BJ (cell line): ENCODE results near the gene LIME1. TPM values are rescaled to one million over a fixed set of nuclear protein-coding genes. Genes with fewer than 3 reads are reported as not detected.
"Not testable (repeated sequence)": the region's sequence is repeated elsewhere in the genome, so short reads cannot be mapped to it uniquely, and the experiment has no call there.

Experiments
- CTCF ChIA-PET: fragments of 350-600 bp; formaldehyde crosslinking; extraction: SDS; loops from one replicate; lab custom pipeline; 2021; ENCODE audit warnings: antibody characterized with exemption, inconsistent platforms; lab: Yijun Ruan, JAX
- POLR2A ChIA-PET: fragments of 300-600 bp; sonication (Branson Sonifier 250); formaldehyde crosslinking; extraction: SDS; loops from one replicate; lab custom pipeline; 2021; ENCODE audit warnings: antibody characterized with exemption; lab: Charles Lee
- DNase-seq: peaks from one replicate; pipeline ENCODE4 v3.0.0-alpha.2; 2011; ENCODE audit warnings: low read depth
- H3K27me3 ChIP-seq: 2 replicates; pipeline ENCODE4 v1.6.0; 2011; ENCODE audit warnings: low read length; ENCODE audit not compliant: control insufficient read depth, insufficient read depth
- H3K36me3 ChIP-seq: 2 replicates; pipeline ENCODE4 v1.5.1; 2011; ENCODE audit warnings: low read length; ENCODE audit not compliant: control insufficient read depth, insufficient read depth
- H3K4me3 ChIP-seq: 2 replicates; pipeline ENCODE4 v1.5.1; 2011; ENCODE audit warnings: low read depth, mild to moderate bottlenecking, control low read depth, low read length
- CTCF ChIP-seq: IDR thresholded peaks from 2 replicates; pipeline ENCODE4 v1.5.1; 2011; ENCODE audit warnings: low read depth, mild to moderate bottlenecking, control low read depth, inconsistent platforms, low read length, moderate library complexity; ENCODE audit not compliant: insufficient read depth
- polyA plus RNA-seq: library from polyadenylated mRNA; depleted of rRNA; stranded (reverse); fragments of >200 nt; gene quantifications from 2 replicates; pipeline ENCODE4 v1.2.3, GENCODE V29; 2011

Gene LIME1
- polyA plus RNA-seq, 1 experiment, result 2.5 TPM

DNA sequence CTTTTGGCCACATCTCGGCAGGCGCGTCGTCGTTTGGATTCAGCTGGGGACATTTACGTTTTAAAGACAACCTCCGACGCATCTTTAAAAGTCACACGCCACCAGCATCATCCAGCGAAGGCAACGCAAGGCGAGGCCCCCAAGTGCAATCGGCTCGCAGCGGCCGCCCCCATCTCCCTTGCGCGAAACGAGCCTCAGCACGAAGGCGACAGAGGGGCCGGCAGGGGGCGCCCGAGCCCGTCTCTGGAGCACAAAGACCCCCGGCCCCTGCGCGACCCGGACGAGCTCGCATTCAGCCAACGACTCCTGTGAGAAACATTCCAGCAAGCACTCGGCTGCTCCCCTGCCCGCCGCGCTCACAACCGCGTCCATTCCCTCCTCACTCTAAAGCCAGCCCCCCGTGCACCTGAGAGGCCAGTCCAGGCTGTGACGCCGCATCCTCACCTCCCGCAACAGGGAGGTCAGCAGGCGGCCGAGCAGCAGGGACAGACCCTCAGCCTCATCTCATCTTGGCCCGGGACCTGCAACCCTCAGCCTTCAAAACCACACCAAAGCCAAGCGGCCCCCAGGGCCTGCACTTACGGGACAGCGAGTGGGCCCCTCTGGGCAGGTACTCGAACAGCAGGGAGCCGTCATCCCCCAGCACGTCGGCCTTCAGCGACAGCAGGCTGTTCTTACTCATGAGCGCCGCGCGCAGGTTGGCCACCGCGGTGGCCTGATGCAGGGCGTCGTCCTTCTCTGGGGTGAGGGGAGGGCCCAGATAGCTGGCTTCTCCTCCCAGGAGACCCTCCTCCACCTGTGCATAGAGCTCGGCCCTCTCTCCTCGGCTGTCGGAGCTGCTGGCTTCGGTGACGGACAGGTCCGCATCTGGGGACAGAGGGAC is 38.9 kb downstream of the LIME1 start:
- no peak for DNase-seq
- peak; percentile 87 for TF ChIP-seq CTCF
- H3K36me3 ChIP-seq, result no peaks in the 10 kb centered on the region
- H3K27me3 ChIP-seq, result no peaks in the 10 kb centered on the region
- peak overlapping the region; percentile 28 for H3K4me3 ChIP-seq
- POLR2A ChIA-PET, result no interaction called here
- CTCF ChIA-PET, result interaction anchor here (0.9 to 5.2 kb wide), 22 partner anchors 9 to 297 kb away, joined by 3 to 71 read pairs (median 4); partner anchors contain the start of genes ARFRP1, PTK6, SLC2A4RG and TPD52L2

- H3K36me3 ChIP-seq, POLR2A ChIA-PET, H3K27me3 ChIP-seq, H3K4me3 ChIP-seq, DNase-seq: not testable (repeated sequence)
- CTCF ChIA-PET, result interaction anchor here (2.5 to 5.2 kb wide), 2 partner anchors 8 to 15 kb away, joined by 8 to 71 read pairs; no protein-coding TSS in a partner anchor
Measured at GRCh38 chr20:63776875-63777274, 40.4 kb downstream of the LIME1 start.

GRCh38 chr20:63777614-63778013 is 41.1 kb downstream of the LIME1 start:
- DNase-seq, result no peak
- Histone ChIP-seq H3K4me3 (no peak overlapping the region), H3K36me3 (no peaks in the 10 kb centered on the region), H3K27me3 (no peaks in the 10 kb centered on the region)
- TF ChIP-seq CTCF, result no peak
- ChIA-PET CTCF (interaction anchor here (1.2 to 3.0 kb wide), 3 partner anchors 8 to 15 kb away, joined by 3 to 9 read pairs (median 8); no protein-coding TSS in a partner anchor), POLR2A (no interaction called here)

- POLR2A ChIA-PET, result no interaction called here
- Histone ChIP-seq H3K4me3 (no peak overlapping the region), H3K36me3 (no peaks in the 10 kb centered on the region), H3K27me3 (no peaks in the 10 kb centered on the region)
- TF ChIP-seq CTCF, result no peak
- no peak for DNase-seq
- CTCF ChIA-PET, result interaction anchor here (0.7 to 3.0 kb wide), 5 partner anchors 9 to 196 kb away, joined by 3 to 9 read pairs (median 7); no protein-coding TSS in a partner anchor
Measured at GRCh38 chr20:63778034-63778752, 41.7 kb downstream of the LIME1 start.

- Histone ChIP-seq H3K27me3 (no peaks in the 10 kb centered on the region), H3K4me3 (no peak overlapping the region), H3K36me3 (no peaks in the 10 kb centered on the region)
- no peak for DNase-seq
- POLR2A ChIA-PET, result no interaction called here
- TF ChIP-seq CTCF, result no peak
- CTCF ChIA-PET, result interaction anchor here (0.7 to 3.0 kb wide), 5 partner anchors 9 to 195 kb away, joined by 3 to 9 read pairs (median 7); no protein-coding TSS in a partner anchor
Measured at GRCh38 chr20:63778857-63779256, 42.4 kb downstream of the LIME1 start.
